CD4-positive, alpha-beta T cell treated with Interleukin-17A for 4 hours (primary cell): ENCODE measurements around the gene ANO8.
A peak's percentile ranks its signal among the peaks of the same experiment; 100 is the strongest.

ENCODE experiments used
- DNase-seq: peaks from one replicate; pipeline ENCODE4 v3.0.0-alpha.2; 2020; ENCODE audit warnings: mixed read lengths

Gene ANO8

GRCh38 chr19:17327068-17327653, 7.5 kb downstream of the ANO8 start:
- no peak for DNase-seq

- DNase-seq: no peak
These were observed 8.1 kb downstream of the ANO8 start for GRCh38 chr19:17326595-17326966.

GRCh38 chr19:17325881-17326594, 8.6 kb downstream of the ANO8 start:
- DNase-seq: no peak

- DNase-seq: no peak
These were observed 9.5 kb downstream of the ANO8 start for GRCh38 chr19:17325133-17325532.

GRCh38 chr19:17324357-17325114, 10.1 kb downstream of the ANO8 start:
- no peak for DNase-seq

GRCh38 chr19:17323964-17324332, 10.7 kb downstream of the ANO8 start:
- DNase-seq: peak; percentile 51

- DNase-seq: no peak
These were observed 11.2 kb downstream of the ANO8 start for GRCh38 chr19:17323300-17323963.

GRCh38 chr19:17322854-17323253, 11.8 kb downstream of the ANO8 start:
- no peak for DNase-seq

GRCh38 chr19:17321655-17322489, 12.8 kb downstream of the ANO8 start:
- DNase-seq: no peak

GRCh38 chr19:17320435-17320834, 14.2 kb downstream of the ANO8 start:
- DNase-seq: no peak

GRCh38 chr19:17319473-17320238, 15.0 kb downstream of the ANO8 start:
- no peak for DNase-seq

- no peak for DNase-seq
These were observed 15.7 kb downstream of the ANO8 start for GRCh38 chr19:17318966-17319365.

- DNase-seq: no peak
These were observed 20.6 kb downstream of the ANO8 start for GRCh38 chr19:17314007-17314593.

- DNase-seq: no peak
These were observed 22.2 kb downstream of the ANO8 start for GRCh38 chr19:17312189-17313113.

- DNase-seq: no peak
These were observed 23.0 kb downstream of the ANO8 start for GRCh38 chr19:17311455-17312188.

GRCh38 chr19:17309965-17310461, 24.6 kb downstream of the ANO8 start:
- no peak for DNase-seq

GRCh38 chr19:17309198-17309964, 25.3 kb downstream of the ANO8 start, which contains the start of gene DDA1:
TSS of gene DDA1 (plus strand) at chr19:17309563. CDS start at chr19:17309655, 92 bp downstream.
- peak; percentile 99 for DNase-seq

GRCh38 chr19:17307876-17308377, 26.7 kb downstream of the ANO8 start:
- no peak for DNase-seq
